Hypothalamus (tissue), 51 donors: ENCODE results near the gene ABHD8.

Experiments
- DNase-seq, 51 donors: peaks; one replicate each; lab custom pipeline; 2025; lab: John Stamatoyannopoulos, UW

ABHD8 gene

DNA sequence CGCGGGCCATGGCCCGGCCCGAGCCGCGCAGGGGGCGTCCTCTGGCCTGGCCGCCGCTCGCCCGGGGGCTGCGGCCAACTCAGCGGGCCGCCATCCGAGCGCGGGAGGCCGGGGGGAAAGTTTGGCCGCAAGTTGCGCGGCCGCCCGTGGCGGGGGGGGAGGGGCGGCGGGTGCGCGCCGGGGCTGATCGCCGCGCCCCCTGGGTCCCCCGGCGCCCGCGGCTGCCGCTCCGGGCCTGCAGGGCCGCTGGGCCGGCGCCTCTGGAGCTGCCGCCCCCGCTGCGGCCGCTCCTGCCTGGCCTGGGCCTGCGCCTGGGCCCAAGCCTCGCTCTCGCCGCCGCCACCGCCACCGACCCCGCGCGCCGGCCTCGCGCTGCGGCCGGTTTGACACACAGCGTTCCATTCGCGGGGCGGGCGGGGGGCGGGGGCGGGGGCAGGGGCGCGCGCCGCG is 57.7 kb downstream of the ABHD8 start, which contains the start of gene NR2F6:
TSS of gene NR2F6 (minus strand) at position 385 of the 450 bp plus-strand sequence. CDS start 699 bp downstream, outside the sequence.
- DNase-seq: no peak

DNA sequence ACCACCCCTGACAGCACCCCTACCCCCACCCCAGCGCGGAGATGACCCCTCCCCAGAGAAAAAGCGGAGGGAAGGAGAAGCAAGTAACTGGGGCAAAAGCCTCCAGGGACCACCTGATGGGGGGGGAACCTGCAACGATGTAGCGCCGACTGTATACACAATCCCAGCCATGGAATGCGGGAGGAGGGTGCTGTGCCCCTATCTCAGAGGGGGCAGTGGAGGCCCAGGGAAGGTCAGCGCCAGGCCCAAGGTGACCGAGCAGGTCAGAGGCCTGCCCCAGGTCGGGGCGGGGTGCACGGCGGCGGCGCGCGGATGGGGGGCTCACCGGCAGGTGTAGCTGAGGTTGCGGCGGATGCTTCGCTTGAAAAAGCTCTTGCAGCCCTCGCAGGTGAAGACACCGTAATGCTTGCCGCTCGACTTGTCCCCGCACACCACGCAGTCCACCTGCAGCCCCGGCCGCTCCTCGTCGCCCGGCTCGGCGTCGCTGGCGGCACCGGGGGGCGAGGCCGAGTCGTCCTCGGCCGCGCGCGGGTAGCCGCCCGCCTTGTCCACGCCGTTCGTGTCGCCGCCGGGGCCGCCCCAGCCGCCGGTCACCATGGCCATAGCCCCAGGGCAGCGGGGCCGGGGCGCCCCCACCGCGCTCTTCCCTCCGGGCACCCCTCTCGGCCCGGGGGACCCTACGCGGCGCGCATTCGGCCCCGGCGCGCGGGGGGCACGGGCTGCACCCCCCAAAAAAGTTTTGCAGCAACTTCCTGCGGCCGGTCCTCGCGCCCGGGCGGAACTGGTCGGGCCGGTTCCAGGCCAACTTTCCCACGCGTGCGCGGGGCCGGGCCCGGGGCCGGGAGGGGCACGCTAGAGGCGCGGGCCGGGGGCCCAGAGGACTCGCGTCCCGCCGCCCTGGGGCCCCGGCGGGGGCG is 58.3 kb downstream of the ABHD8 start:
- peak in 8 of 51 donors; percentile 2 to 33 (median 22) for DNase-seq

DNA sequence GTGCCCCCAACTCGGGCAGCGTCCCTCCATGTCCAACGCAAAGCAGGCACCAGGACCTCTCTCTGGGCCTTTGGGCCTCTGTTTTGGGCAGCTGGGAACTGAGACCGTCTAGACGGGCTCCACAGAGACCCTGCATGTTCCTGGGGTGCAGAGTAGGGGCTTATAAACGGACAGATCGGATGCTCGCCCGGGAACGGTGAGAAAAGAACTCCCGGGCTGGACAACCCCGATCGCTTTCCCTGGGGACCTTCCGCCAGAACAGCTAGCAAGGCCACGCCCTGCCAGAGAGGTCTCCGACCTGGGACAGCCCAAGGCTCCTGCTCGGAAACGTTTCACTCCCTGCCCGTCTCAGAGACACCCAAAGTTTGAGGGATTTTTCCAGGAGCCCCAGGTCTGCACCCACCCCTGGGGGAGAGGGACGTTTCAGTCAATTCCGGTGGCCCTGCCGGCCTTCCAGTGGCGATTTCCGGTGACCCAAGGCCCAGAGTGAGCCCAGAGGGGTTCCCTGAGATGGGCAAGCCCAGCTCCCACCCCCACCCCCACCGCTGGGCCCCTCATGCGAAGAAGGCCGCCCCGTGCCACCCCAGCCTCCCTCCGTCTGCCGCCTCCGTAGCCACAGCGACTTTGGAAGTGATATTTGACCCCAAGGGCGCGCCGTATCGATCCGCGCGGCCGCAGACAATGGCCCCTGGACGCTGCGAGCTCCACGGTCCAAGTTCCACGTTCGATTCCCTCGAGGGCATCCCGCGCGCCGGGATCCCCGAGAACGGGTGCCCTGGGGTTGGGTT is 59.2 kb downstream of the ABHD8 start:
- peak in 8 of 51 donors; percentile 4 to 49 (median 21) for DNase-seq

DNA sequence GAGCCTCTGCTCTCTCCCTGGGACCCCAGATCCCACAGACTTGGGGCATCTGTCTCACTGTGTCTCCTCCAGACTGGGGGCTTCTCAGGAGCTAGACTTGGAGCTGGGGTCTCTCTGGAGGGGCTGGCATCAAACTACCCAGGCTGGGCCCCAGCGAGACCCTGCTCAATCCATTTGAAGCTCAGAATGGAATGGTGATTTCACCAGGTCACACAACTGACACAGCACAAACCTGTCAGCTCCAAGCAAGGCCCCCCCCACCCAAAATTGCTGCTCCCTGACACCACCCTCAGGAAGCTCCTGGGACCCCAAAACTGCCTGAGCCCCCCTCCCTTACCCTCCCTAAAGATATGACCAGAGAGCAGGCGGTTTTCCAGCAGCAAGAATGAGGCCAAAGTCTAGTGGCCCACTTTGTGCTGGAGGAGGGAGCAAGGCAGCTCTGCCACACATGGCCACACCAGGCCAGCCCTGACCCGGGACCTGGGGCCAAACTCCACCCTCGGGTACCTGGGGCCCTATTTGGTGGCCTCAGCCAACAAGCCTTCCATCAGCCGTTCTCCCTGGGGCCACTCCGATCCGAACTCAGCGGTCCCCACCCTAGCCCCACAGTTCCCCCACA is 59.9 kb downstream of the ABHD8 start:
- peak in 1 of 51 donors; percentile 12 for DNase-seq

DNA sequence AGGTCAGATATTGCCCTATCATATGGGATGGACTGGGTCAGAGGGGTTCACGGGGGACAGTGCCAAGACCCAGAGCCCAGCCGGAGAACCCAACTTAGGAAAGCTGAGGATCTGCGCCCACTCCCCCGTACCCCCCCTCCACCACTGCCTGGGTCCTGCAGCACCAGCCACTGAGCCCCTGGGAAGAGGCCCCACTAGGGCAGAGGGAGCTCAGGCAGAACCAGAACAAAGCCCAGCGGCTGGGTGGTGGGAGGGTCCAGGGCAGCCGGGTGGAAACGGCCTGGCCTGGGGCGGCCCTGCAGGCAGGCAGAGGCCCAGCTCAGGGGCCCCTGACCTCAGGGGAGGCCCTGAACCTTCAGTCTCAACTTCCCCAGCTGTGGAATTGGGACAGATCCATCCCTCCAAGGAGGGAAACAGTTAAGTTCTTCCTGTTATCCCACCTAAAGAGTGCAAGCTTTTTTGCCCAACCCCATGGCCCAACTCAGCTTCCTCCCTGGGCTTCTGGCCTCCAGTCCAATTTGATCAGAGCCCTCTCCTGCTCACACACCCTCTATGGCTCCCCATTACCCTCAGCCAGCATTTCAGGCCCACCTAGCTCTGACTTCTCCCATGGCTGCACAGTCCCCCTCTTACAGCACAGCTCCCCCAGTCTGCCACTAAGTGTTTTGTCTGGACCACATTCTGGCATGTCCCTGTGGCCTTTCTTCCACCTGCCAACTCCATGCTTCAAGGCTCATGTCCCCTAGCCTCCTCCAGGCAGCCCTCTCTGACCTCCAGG is 60.6 kb downstream of the ABHD8 start:
- DNase-seq: peak in 2 of 51 donors; percentile 8 to 12
